Sciatic nerve (tissue), 2 donors: ENCODE measurements around the gene GALNT17. TPM values are rescaled to one million over a fixed set of nuclear protein-coding genes. Genes with fewer than 3 reads are reported as not detected.

Experiments used
- ATAC-seq: fragments of 200-7000 bp; cut with Tn5 transposase; one replicate; pipeline ENCODE4 v1.9.1; 2020; ENCODE audit warnings: mild to moderate bottlenecking, moderate library complexity
- DNase-seq: peaks from one replicate; pipeline ENCODE4 v3.0.0-alpha.2; 2020; ENCODE audit warnings: low spot score
- intact Hi-C: fragments of 100-400 bp; cut with DNase I; formaldehyde crosslinking; loops from one replicate; pipeline ENCODE4 v1.14.2; 2022
- total RNA-seq: library from RNA; stranded (reverse); fragmentation: NEBNext Ultra II Directional; extraction: Animal tissue kit (Norgen Biotek cat#: 25700); gene quantifications from one replicate; pipeline ENCODE4 v1.2.1, GENCODE V29; 2021
- donor health status: DM: no; HTN: no; CAD: no.
- donor health status: DM: no; HTN: no; CAD: no.

The GALNT17 gene
- total RNA-seq = 65.4 TPM

GRCh38 chr7:71132127-71132376 is at the start of gene GALNT17:
TSS of gene GALNT17 (plus strand) at chr7:71132144.
- ATAC-seq (no peak), DNase-seq (no peak)
- intact Hi-C loops = no loop called here

DNA sequence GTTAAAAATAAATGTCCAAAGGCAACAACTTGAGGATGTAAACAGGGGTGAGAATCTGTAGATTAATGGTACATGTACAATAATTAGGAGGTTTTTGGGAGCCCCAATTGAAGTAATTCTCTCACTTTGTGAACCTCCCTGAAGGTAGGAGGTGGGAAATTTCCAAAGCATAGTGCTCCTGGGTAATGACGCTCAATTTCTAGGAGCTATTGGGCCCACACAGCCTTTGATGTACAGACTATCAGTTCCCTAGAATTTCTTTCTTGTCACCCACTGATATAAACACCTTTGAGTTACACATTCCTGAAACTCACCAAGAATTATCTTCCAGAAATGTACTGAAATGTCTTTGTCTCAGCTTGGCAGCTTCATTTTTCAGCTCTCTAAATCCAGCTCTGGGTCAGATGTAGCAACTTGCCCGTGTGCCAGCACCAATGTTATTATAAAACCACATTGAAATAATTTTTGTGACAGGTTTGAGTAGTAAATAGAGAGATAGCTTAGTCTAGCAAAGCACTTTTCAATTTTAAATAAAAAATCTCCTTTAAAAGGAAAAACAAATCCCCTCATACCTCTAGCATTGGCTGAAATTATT is 36.6 kb upstream of the GALNT17 start:
- intact Hi-C loops = no loop called here
- ATAC-seq = no peak

GRCh38 chr7:71096351-71096750 is 35.6 kb upstream of the GALNT17 start:
- ATAC-seq = no peak
- intact Hi-C loops = no loop called here
- no peak for DNase-seq

More for the DNA sequence above, 36.6 kb upstream of the GALNT17 start:
- no peak for DNase-seq

DNA sequence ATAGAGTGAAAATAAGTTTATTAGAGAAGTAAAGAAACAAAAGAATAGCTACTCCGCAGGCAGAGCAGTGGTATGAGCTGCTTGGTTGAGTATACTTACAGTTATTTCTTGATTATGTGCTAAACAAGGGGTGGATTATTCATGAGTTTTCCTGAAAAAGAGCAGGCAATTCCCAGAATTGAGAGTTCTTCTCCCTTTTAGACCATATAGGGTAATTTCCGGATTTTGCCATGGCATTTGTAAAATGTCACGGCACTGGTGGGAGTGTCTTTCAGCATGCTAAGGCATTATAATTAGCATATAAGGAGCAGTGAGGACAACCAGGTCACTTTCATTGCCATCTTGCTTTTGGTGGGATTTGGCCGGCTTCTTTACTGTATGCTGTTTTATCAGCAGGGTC is 25.7 kb upstream of the GALNT17 start:
- ATAC-seq (no peak), DNase-seq (no peak)
- intact Hi-C loops = no loop called here

DNA sequence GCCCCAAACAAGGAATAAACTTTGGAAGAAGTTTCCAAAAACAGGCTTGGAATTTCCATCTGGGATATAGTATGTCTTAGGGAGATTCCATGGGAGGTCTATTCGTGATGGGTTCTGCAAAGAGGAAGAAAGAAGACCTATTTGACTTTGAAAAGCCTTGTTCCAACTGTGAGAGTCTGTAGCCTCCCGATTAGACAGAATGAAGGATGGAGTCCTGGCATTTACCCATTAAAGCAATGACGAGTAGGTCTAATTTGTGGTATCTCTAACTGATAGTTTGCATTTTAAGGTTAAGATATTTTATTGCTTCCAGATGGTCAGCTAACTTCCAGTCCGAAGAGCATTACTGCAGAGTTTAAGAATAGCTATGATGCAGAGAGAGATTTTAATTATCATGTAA is 19.5 kb upstream of the GALNT17 start:
- no peak for ATAC-seq
- no peak for DNase-seq
- intact Hi-C loops = no loop called here

DNA sequence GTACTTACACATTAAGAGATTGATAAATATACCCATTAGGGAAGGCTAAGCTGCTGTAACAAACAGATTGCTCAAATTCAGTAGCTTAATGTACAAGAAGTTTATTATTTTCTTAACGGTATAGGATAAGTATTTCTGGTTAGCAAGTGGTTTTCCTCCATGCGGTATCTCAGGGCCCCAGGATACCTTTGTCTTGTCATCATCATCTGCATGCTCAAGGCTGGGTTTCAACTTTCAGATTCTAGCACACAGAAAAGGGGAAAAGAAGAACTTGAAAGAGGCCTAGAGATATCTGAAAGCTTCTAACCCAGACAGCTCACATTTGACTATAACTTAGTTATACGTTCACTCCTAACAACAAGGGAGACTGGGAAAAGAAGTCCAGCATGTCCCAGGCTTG is 11.8 kb upstream of the GALNT17 start:
- intact Hi-C loops = no loop called here
- ATAC-seq (no peak), DNase-seq (no peak)

DNA sequence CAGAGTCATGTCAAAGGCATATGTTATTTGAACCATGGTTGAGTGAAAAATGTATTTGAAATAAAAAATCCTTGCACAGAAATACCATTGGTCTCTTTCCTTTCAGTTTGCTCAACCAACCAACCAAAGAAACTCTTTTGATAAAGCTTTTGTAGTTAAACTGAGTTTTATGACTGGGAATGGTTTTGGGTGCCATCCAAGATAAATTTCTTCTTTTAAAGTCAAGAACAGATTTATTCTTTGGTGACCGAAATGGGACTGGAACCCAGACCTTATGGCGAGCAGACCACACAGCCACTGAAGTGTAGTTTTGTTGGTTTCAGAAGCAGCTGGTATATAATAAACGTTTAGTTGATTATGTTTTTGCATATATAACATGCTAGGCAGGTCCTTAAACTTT is 2.8 kb upstream of the GALNT17 start:
- DNase-seq = no peak
- intact Hi-C loops = no loop called here
- ATAC-seq = no peak

DNA sequence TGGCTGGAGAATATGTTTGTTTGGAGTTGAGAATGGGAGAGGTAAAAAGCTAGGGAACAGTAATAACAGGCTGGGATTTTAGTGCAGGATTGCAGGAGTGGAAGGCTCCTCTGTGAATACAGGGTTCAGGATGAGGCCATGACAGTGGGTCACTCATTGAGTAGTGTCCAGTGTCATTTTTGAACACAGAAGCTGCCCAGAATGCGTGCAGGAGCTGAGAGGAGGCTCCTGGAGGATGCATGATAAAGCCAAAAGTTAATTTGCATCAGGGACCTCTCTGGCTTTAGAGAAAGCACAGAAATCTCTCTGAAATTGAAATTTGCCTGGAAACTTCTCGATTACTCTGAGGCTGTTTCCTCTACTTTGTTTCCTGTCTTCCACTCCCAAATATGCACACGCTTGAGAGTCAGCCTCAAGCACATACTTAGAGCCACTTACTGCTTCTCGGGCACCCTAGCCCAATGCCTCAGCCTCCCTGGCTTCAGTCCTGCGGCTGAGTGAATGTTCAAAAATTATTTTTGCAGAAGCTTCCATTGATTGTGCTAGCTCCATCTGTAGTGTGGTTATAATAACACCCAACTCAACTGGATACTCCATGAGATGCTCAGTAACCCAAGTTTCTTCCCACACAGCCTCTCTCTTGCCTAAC is 1.8 kb upstream of the GALNT17 start:
- ATAC-seq = no peak

GRCh38 chr7:71131256-71132126 is 453 bp upstream of the GALNT17 start:
- DNase-seq = peak; percentile 76
- peak; percentile 66 for ATAC-seq

More for the DNA sequence above, 1.8 kb upstream of the GALNT17 start:
- no peak for DNase-seq
- intact Hi-C loops = no loop called here

GRCh38 chr7:71132377-71133231 is 660 bp downstream of the GALNT17 start:
- intact Hi-C loops = no loop called here
- DNase-seq (no peak), ATAC-seq (peak; percentile 7)

More at GRCh38 chr7:71131256-71132126, 453 bp upstream of the GALNT17 start:
- intact Hi-C loops = no loop called here

DNA sequence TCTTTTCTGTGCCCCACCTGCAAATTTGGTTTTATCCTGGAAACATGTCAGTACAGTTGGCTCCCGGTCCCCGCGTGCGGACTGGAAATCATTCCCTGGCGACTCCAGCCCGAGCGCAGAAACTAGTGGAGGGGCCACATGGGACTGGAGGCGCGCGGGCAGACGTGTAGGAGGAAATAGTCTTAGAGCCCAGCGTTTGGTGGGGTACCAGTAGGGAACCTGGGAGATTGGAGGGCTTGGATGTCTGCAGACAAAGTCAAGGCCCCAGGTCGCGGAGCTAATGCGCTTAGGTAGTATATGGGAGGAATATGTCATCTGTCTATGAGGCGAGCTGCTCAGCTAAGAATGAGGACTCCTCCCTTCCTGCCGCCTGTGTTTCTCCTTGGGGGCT is 1.3 kb downstream of the GALNT17 start:
- ATAC-seq = no peak
- intact Hi-C loops = no loop called here
- no peak for DNase-seq

- intact Hi-C loops = no loop called here
- ATAC-seq (no peak), DNase-seq (no peak)
These were observed 1.9 kb downstream of the GALNT17 start for GRCh38 chr7:71133856-71134255.

DNA sequence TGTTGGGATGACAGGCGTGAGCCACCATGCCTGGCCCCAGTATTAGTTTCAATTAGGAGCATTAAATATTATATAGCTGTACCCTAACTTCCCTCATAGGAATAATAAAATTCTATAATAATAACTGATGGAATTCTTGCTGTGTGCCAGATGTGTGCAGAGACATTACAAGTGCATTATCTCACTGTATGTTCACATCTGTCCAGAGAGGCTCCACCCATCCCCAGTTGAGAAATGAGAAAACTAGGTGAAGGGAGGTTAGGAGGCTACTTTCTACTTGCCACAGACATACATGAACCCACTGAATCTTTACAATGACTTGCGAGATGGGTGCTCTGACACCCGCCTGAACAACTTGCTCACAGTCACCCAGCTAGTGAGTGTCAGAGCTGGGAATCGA is 3.2 kb downstream of the GALNT17 start:
- intact Hi-C loops = no loop called here
- ATAC-seq = no peak
- no peak for DNase-seq

DNA sequence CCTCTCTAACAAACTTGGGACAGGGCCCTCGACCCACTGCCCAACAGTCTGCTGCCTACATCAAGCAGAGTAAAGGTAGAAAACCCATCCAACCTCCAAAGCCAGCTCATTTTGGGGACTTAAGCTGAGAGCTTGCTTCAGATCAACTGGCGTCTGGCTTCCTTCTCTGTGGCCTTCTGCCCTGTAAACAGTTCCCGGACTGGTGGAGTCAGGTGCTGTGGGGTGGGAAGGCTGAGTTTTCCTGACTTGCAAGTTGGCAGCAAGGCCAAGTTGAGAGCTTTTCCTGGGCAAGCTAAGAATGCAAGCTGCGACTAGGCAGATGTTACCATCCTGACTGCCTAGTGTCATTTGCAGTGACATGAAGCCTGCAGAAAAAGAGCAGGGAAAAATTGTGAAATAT is 3.7 kb downstream of the GALNT17 start:
- ATAC-seq = no peak
- intact Hi-C loops = no loop called here
- no peak for DNase-seq

- intact Hi-C loops = no loop called here
- no peak for DNase-seq
- no peak for ATAC-seq
These were observed 5.5 kb downstream of the GALNT17 start for GRCh38 chr7:71137479-71137878.

- ATAC-seq (no peak), DNase-seq (no peak)
- intact Hi-C loops = no loop called here
These were observed 8.3 kb downstream of the GALNT17 start for GRCh38 chr7:71140264-71140663.

DNA sequence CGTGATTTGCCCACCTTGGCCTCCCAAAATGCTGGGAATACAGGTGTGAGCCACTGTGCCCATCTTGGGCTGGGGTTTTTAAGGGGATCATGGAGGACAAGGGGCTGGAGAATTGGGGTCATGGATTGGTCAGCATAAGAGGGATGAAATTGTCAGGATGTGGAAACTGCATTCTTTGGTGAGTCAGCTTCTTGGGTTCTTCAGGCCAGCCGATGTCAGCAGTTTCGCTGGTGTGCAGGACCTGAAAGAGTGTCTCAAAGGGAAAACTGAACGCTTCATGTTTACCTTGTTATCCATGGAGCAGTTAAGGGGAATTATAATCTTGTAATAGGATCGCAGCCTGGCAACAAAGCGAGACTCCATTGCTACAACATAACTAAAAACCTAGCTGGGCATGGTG is 13.0 kb downstream of the GALNT17 start:
- DNase-seq (no peak), ATAC-seq (no peak)
- intact Hi-C loops = no loop called here

DNA sequence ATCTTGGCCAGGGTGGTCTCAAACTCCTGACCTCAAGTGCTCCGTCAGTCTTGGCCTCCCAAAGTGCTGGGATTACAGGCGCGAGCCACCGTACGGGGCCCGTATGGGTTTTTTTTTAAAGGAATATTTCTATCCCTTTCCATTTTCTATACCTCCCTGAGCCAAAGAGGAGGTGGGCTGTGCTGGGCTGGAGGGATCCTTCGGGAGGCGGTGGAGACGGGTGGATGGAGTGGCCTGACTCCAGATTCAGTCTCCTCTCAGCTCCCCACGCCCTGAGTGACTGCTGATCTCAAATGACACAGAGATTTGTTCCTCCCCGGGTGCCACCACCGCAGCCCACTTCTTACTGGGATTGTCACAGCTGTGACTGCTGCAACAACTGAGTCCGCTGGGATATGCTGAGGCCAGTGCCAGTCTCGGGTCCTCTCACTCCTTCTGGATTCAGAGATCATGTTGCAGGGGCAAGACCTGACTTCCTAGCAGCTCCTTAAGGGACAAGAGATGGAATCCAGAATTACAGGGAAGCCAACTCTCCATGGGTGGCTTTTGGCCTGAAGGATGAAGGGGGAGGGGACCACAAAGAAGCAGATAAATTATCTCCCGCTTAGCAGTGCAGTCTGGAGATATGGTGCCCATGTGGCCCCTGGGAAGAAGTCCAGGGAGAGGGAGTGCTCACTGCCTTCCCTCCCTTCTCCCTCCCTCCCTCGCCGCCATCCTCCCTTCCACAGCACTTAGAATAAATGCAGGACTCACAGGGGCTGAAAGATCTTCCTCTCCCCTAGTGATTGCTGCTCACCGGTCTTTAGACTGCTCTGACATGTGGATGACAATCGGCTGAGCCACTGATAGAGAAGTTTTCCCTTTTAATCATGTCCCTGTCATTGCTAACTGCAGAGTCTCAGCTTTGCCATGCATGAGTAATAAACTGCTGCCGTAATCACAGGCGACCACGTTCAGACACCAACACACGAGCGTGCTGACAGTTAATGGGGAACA is 14.3 kb downstream of the GALNT17 start:
- ATAC-seq = peak; percentile 38
- intact Hi-C loops = no loop called here
- DNase-seq = no peak
